C4-2B (cell line): ENCODE results near the gene SPIB.

Source experiments
- CTCF ChIP-seq: fragments of 450-650 bp; conservative IDR thresholded peaks from 2 replicates; pipeline ENCODE4 v1.5.1; 2017; ENCODE audit warnings: mild to moderate bottlenecking
- ZFX ChIP-seq: fragments of 450-650 bp; IDR thresholded peaks from 2 replicates; pipeline ENCODE4 v1.6.1; 2017

GRCh38 chr19:50430888-50431342, 12.2 kb downstream of the SPIB start:
- TF ChIP-seq CTCF (no peak), ZFX (no peak)
